Measurements from ENCODE around the gene FOXJ1. TPM values are rescaled to one million over a fixed set of nuclear protein-coding genes. Genes with fewer than 3 reads are reported as not detected.

Gene FOXJ1
- total RNA-seq, 1 experiment from 2014 or later = 0.28 TPM

GRCh38 chr17:76107509-76107908 lies 33.5 kb downstream of the FOXJ1 start:
- in situ Hi-C loops (cut with HindIII; ENCODE audit: low pct_unique_long_range_greater_than_20kb, low sequenced_read_pairs) = no loop called here
- Histone ChIP-seq H3K9me3 (ENCODE audit: control insufficient read depth, insufficient read depth, low read depth, low read length) (no peaks in the 10 kb centered on the region), H3K4me1 (ENCODE audit: control insufficient read depth, insufficient read depth, low read length) (peaks cover 13% of the 10 kb centered on the region), H3K36me3 (ENCODE audit: control insufficient read depth, insufficient read depth, low read length) (peaks cover 5% of the 10 kb centered on the region; the same call in 1 of the 2 replicates), H3K27ac (ENCODE audit: low read length) (no peak overlapping the region), H3K27me3 (ENCODE audit: control insufficient read depth, insufficient read depth, low read length) (no peaks in the 10 kb centered on the region), H3K4me3 (ENCODE audit: low read depth in 2 of 2, low read length in 2 of 2) (no peak overlapping the region)
- no peak for TF ChIP-seq REST (IDR thresholded peaks at IDR 0.05; ENCODE audit: insufficient read depth in 1 of 2, low read depth in 2 of 2, low read length in 1 of 2)
- no peak for TF ChIP-seq CTCF (IDR thresholded peaks at IDR 0.05)
- TF ChIP-seq SIN3A (IDR thresholded peaks at IDR 0.05; ENCODE audit: borderline replicate concordance, insufficient read depth, low read depth, low read length) = no peak
- TF ChIP-seq TCF7L2 (IDR thresholded peaks at IDR 0.05; ENCODE audit: low read depth, low read length) = no peak
- no peak for TF ChIP-seq POLR2AphosphoS5 (IDR thresholded peaks at IDR 0.05; ENCODE audit: low read depth, low read length)
- no TSS peak for BruUV-seq (replicated peaks)
- POLR2A ChIA-PET = no interaction called here
- intact Hi-C loops (cut with micrococcal nuclease; ENCODE audit: unreplicated experiment) = no loop called here
- ATAC-seq (no peak), DNase-seq (ENCODE audit: low read depth, low spot score) (no peak)
- CTCF ChIA-PET = interaction anchor here (0.8 kb wide), 1 partner anchor 131 kb away, joined by 3 read pairs; no protein-coding TSS in a partner anchor

- ChIA-PET POLR2A (no interaction called here), CTCF (interaction anchor here (0.7 to 0.8 kb wide), 3 partner anchors 46 to 188 kb away, joined by 3 to 10 read pairs (median 3); no protein-coding TSS in a partner anchor)
- in situ Hi-C loops (cut with HindIII; ENCODE audit: low pct_unique_long_range_greater_than_20kb, low sequenced_read_pairs) (no loop called here), intact Hi-C loops (cut with micrococcal nuclease; ENCODE audit: unreplicated experiment) (no loop called here)
- TF ChIP-seq CTCF (IDR thresholded peaks at IDR 0.05) (no peak), POLR2AphosphoS5 (IDR thresholded peaks at IDR 0.05; ENCODE audit: low read depth, low read length) (no peak), REST (IDR thresholded peaks at IDR 0.05; ENCODE audit: insufficient read depth in 1 of 2, low read depth in 2 of 2, low read length in 1 of 2) (no peak), SIN3A (IDR thresholded peaks at IDR 0.05; ENCODE audit: borderline replicate concordance, insufficient read depth, low read depth, low read length) (no peak), TCF7L2 (IDR thresholded peaks at IDR 0.05; ENCODE audit: low read depth, low read length) (no peak)
- H3K4me3 ChIP-seq (ENCODE audit: low read depth in 2 of 2, low read length in 2 of 2) = no peak overlapping the region
- no TSS peak for BruUV-seq (replicated peaks)
- H3K4me1 ChIP-seq (ENCODE audit: control insufficient read depth, insufficient read depth, low read length) = peaks cover 14% of the 10 kb centered on the region
- ATAC-seq = no peak
- peaks cover 5% of the 10 kb centered on the region; the same call in 1 of the 2 replicates for H3K36me3 ChIP-seq (ENCODE audit: control insufficient read depth, insufficient read depth, low read length)
- no peaks in the 10 kb centered on the region for H3K9me3 ChIP-seq (ENCODE audit: control insufficient read depth, insufficient read depth, low read depth, low read length)
- no peaks in the 10 kb centered on the region for H3K27me3 ChIP-seq (ENCODE audit: control insufficient read depth, insufficient read depth, low read length)
- no peak for DNase-seq (ENCODE audit: low read depth, low spot score)
- no peak overlapping the region for H3K27ac ChIP-seq (ENCODE audit: low read length)
Measured at GRCh38 chr17:76106703-76107102, 34.3 kb downstream of the FOXJ1 start.

Data from Panc1 (cell line).